Stimulated activated CD8-positive, alpha-beta memory T cell treated with anti-CD3 and anti-CD28 coated beads, Interleukin-4, amount 100 ng/mL, for 24 hours (primary cell): ENCODE data around the gene MCTS1.
"Not testable (repeated sequence)": the region's sequence is repeated elsewhere in the genome, so short reads cannot be mapped to it uniquely, and the experiment has no call there.

Experiments
- DNase-seq: peaks from one replicate; pipeline ENCODE4 v3.0.0-alpha.2; 2020; ENCODE audit warnings: low read depth

The MCTS1 gene, protein sequence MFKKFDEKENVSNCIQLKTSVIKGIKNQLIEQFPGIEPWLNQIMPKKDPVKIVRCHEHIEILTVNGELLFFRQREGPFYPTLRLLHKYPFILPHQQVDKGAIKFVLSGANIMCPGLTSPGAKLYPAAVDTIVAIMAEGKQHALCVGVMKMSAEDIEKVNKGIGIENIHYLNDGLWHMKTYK

DNA sequence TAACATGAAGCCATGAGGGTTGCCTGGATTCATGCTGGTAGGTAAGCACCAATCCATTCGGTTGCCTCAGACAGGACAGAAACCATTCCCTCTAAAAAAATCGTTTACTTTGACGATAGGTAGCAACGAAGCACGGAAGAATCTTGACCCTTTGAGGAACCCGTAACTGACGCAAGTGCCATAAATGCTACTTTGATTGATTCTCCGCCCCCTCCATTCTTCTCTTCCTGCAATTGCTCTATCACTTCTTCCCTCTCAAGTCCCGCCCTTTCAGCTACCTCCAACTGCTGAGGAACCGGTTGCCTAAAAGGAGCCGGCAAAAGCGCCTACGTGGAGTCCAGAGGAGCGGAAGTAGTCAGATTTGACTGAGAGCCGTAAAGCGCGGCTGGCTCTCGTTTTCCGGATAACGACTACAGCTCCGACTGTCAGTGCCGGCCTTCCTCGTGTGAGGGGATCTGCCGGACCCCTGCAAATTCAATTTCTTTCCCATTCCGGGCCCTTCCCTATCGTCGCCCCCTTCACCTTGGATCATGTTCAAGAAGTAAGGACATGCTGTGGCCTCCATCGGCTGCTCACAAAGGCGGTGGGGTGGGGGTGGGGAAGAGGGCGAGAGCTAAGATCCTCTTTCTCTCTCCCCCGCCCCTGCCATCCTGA is at the start of gene MCTS1:
TSS of gene MCTS1 (plus strand) at position 395 of the 654 bp plus-strand sequence. CDS start at position 531, 136 bp downstream.
- DNase-seq: peak; percentile 55

DNA sequence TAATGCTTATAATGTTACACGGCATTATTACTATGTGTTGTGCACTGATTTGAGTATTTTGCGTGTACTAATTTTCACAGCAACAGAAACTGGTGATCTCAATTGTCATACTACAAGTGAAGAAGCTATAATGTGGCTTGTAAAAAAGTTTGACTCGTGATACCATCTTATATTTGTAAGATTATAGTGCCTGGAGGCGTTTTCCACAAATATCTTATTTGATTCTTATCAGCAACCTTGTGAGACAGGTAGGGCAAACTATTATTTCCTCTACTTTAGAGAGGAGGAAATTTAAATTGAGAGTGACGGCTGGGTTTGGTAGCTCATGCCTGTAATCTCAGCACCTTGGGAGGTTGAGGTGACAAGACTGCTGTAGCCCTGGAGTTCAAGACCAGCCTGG is 47.6 kb upstream of the MCTS1 start:
- no peak for DNase-seq

DNA sequence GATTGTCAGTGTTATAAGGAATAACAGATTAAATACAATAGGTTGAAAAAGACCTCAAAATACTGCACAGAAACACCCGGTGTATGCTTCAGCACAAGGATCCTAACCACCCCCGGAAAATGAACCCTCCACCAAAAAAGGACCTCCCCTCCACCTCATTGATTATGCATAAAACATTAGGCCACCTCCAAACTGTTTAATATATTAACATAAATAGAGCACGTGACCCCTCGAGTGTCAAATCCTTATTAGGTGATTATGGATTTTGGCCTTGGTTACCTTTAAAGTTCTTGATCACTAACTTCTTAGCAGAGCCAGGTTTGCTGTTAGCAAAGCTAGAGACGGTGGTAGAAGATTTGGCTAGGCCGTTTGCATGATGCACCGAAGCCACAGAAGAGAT is 44.1 kb upstream of the MCTS1 start:
- no peak for DNase-seq

DNA sequence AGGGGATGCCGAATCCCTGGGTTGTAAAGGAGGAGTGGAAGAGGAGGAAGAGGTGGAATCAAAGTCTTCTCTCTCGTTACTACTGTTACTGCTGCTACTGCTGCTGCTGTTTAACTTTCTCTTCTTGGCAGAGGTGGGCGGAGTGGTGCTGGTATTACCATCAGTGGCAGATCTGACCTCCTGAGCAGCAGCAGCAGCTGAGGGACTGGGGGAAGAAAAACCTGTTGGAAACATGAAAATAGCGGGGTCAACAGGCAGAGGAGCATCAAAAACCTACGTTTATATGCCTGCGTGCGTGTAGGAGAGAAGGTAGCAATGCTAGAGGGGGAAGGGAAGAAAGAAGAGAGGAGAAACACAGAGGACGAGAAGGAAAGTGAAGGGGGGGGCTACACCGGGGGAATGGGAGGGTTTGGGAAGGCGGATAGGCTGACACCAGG is 43.5 kb upstream of the MCTS1 start:
- peak; percentile 9 for DNase-seq

DNA sequence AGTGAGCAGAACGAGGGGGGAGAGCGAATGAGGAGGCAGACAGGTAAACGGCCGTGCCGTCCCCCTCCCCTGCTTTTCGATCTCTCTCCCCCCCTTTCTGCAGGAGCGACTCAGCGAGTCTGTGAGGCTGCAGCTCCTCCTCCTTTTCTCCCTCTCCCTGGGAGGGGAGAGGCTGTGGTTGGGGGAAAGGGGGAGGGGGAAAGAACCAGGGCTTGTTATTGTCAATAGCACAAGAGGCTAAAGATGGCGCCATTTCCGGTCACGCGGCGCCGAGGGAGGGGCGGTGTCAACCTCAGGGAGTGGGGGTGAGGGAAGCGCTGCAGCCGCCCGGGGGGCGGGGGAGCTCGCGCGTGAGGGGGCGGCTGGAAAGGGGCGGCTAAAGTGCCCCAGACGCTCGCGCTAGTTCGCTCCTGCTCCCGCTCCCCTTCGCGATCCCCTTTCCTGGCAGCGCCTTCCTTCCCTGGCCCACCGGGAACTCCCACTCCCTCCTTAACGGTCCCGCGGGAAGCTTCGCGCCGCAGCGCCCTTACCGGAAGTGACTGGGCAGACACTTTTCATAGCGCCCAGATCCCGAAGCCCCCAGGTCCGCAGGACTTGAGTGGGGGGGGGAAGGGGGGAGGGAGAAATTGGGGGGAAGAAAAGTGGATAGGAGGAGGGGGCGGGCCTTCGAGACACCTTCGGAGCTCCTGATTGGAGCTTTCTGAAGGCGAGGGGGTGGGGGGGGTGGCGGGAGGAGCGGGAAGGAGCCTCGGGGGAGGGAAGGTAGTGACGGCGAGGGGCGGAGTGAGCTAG is 42.9 kb upstream of the MCTS1 start, which contains the start of gene CUL4B:
TSS of gene CUL4B (minus strand) at position 121 of the 792 bp plus-strand sequence. CDS start 324 bp downstream, outside the sequence.
- DNase-seq: peak; percentile 86

DNA sequence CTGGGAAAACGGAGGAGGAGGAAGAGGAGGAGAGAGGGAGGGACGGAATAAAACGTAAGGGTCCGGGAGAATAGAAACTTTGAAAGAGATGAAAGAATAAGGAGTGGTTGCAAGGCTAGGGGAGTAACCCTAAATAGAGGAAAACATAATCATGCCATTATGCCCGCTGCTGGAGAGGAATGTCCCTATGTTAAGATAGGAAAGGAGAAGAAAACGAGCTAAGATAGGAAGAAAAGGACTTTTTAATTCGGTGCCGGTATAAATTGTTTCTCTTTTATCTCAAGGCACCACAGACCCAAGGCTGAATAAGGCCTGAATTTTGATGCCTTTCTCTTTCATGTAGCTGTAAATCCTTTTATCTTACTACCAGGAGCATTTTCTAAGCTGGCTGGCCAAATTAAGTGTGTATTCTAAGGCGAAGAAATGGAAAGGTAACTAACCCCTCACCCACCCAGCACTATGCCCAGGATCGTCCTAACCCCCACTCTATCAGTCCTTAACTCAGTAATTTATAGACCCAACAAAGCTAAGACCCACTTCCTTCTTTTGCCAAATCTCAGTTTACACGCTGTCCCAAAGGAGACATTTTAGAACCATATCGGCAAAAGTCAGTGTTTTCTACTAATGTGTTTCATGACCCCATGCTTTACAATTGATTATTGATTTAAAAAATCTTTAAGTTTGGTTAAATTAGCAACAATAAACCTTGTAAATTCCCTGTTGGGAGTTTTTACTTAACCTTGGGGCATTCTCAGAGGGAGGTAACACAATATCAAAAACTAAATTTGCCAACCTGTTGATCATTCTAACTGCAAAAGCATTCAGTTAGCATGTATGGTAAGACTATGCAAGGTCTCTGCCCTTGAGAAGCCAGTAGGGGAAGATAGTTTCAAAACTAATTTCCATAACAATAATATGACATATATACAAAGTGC is 42.0 kb upstream of the MCTS1 start:
- no peak for DNase-seq

DNA sequence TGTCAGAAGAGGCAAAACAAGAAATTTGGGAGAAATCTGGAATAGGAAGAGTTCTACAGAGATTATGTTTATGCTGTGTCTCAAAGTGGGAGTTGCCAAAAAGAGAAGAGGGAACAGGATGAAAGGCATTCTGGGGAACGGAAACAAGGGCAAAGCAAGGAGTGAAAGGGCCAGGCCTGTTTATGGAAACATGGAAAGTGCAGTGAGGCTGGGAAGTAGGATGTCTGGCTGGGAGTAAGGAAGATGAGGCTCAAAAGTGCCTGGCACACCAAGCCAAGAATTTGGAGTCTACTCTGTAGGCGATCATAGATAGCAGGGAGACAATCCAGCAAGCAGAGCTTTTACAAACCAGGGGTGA is 41.4 kb upstream of the MCTS1 start:
- no peak for DNase-seq

DNA sequence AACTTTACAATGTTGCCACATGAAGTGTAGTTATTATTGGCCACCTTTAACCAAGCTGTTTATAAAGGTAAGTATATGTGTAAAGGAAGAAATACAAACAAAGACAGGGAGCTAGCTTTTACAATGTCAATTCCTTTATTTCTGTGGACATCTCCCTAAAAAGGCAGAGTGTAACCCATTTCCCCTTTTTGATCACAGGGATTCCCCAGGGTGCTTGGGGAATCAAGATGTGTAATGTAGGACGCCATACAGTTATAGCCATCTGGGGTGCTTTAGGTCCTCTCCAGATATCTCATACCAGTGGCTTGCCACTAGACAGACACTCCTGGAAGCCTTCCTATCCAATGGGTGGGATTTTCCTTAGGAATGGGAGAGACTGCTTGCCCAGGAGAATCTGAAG is 39.0 kb upstream of the MCTS1 start:
- no peak for DNase-seq

DNA sequence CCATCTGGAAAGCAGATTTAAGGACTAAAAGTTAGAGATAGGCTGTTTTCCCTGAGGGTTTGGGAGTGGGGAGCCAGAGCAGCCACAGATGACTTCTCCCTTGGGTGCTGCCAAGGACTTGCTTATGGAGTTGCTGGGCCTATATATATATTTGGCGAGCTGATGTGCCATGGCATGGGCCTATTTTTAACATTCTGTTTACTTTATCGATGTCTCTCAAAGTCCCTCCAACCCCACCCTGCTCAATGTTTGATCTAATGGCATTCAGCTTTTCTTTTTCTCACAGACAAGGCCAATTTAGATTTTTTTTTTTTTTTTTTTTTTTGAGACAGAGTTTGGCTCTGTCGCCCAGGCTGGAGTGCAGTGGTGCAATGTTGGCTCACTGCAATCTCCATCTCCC is 37.1 kb upstream of the MCTS1 start:
- DNase-seq: no peak

DNA sequence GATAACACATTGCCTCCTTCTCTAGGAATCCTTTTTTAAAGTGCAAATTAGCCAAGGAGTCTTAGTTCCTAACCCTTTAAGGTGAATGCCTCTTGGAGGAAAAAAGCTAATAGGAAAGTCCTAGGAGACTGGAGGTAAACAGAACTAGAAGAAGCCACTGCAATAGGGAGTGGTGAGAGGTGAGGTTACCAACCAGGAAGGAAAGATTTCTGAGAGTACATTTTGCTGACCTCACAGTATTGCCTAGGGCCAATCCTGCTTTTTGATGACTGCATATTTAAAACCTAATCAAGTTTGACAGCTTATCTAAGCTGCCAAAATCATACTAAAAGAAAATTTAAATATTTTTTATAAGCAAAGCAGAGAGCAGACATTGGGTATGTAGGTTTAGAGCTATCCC is 35.9 kb upstream of the MCTS1 start:
- no peak for DNase-seq

DNA sequence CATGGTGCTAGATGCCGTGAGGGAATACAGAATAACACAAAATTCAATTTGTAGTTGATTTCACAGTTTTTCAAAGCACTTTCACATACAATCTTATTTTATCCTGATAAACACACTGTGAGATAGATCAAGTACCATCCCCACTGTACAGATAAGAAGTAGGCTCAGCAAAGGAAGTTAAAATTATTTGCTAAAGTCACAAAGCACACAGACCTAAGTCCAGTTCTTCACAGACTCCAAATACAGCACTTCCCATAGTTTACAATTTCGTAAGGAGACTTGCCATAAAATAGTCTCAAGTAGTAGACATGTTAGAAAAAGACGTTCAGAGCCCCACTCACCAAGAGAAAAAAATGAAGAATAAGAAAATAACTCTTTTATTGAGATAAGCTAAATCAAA is 35.3 kb upstream of the MCTS1 start:
- no peak for DNase-seq

DNA sequence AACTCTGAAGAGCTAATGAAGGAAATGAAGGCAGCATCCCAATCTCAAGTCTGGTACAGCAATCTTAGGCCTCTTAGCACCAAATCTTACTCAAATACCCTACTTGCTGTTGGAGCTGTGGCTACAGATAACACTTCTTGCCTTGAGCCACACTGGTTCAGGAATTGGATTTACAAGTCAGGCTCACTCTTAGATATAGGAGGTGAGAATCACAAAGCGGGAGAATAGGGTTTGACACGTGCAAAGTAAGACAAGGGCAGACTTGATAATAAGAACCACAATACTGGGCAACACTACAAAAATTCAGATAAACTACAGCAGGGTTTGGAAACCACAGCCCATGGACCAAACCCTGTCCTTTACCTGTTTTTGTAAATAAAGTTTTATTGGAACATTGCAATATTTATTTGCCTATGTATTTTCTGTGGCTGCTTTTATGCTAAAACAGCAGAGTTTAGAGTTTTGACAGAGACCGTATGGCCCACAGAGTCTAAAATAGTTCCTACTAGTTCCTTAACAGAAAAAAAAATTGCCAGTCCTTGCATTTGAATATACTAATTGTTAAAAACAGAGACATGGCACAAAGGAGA is 33.8 kb upstream of the MCTS1 start:
- no peak for DNase-seq

DNA sequence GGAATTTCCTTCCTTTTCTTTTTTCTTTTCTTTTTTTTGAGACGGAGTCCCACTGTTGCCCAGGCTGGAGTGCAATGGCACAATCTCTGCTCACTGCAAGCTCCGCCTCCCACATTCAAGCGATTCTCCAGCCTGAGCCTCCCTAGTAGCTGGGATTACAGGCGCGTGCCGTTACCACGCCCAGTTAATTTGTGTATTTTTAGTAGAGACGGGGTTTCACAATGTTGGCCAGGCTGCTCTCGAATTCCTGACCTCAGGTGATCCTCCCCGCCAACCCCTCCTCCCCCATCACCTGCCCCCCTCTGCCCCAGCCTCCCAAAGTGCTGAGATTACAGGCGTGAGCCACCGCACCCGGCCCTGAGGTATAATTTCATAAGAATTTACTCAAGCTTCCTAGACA is 30.1 kb upstream of the MCTS1 start:
- DNase-seq: not testable (repeated sequence)

DNA sequence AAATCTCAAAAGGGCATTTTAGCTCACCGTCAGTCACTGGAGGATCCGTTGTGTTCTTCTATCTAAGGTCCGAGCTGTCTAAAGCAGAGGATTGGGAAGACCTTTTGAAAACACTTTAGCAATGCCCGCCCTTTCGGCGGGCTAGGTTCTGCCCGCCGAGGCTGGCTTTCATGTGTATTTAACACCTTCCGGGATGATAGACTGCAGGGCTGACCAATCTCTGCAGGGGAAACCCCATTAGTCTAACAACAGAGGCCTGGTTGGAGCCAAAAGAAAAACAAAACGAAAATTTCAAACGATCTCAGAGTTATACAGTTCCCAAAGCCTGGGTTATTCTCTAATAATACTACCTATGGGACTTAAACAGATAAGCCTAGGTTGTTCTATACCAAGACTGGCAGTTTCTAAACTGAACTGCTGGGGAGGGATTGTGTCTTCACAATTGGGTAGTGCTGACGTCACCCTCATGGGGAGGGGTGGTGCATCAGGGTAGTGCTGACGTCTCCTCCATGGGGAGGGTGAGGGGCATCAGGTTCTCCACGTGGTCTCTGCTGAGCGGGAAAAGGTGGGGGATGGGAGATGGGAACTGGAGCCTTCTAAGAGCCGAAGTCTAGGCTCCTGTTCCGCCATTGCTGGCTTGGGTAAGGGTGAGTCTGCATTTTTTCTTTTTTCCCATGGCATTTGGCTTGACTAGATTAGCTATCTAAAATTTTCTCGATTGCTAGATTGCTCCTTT is 28.4 kb upstream of the MCTS1 start:
- no peak for DNase-seq

DNA sequence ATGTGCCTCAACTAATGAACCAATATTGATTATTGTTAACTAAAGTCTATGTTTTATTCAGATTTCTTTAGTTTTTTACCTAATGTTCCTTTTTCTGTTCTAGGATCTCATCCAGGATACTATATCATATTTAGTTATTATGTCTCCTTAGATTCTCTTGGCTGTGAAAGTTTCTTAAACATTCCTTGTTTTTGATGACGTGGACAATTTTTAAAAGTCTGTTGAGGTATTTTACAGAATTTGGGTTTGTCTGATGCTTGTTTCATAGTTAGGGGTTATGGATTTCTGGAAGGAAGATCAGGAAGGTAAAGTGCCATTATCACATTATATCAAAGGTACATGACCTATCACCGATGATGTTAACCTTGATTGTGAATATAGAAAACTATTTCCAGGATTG is 18.2 kb upstream of the MCTS1 start:
- no peak for DNase-seq

DNA sequence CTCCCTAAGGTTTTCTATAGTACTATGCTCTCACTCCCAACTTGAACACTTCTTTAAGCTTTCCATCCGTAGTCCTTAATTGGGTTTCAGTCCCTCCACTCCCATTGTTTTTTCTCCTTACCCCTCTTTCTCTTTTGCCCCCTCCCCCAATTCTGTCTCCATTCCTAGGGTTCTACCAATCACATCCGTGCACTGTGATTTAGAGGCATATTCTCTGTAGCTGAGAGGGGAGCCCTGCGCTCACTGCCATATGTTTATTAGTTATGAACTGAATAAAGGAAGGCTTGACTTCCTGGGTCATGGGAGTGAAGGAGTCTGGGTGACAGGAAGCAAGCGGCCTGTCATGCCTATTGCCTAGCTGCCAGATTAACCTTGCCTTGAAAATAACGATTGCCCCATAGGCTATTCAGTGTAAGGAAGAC is 471 bp downstream of the MCTS1 start:
- no peak for DNase-seq

DNA sequence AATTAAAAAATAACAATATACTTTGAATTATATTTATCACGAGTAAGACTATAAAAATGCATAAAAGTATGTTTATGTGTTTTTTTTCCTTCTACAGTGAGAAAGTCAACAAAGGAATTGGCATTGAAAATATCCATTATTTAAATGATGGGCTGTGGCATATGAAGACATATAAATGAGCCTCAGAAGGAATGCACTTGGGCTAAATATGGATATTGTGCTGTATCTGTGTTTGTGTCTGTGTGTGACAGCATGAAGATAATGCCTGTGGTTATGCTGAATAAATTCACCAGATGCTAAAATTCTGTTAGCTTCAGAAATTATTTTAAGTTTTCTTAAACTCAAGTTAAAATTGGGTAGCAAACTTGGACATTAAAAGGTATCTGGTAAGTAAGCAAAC is 8.2 kb downstream of the MCTS1 start:
- no peak for DNase-seq

DNA sequence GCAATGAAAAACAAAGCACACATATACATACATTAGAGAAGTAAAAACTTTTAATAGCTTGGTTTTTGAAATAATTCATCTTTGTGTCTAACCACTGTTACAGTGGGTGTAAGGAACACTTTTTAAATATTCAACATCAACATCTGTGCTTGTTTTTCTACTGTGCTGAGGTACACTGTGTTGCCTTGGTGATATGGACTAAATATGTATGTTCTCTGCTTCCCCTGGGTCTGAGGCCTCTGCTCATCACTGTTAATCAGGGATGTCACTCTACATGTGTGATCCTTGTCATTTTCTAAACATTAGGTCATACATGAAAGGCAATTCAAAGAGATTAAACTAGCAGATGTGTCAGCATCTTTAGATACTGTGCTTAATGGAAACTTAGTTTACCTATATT is 10.9 kb downstream of the MCTS1 start:
- no peak for DNase-seq

DNA sequence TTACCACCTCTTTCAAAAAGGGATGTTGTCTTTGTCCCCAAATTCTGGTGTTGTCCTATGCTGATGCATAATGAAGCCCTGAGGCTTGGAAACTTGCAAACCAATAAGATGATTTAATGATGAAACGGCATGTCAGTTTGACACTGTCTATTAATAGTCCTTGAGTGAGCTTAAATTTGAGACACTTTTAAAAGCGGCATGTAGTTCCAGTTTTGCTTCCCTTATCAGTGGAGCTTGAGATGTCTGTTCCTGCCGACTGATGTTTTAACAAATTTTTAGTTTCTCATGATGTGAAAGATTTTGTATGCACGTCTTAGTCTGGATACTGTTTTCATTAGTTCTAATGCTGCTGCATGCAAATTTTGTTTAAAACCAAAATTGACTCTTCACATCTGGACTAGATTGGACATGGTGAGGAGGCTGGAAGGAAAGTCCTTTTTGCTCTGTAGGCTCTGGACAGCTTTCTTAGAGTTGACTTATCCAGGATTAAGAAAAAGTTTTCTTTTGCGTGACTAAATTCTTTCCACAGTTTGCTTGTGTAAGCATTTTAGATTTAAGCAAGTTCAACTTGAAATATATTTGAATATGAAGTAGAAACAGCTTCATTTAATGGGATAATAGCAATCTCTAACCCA is 14.2 kb downstream of the MCTS1 start:
- no peak for DNase-seq

DNA sequence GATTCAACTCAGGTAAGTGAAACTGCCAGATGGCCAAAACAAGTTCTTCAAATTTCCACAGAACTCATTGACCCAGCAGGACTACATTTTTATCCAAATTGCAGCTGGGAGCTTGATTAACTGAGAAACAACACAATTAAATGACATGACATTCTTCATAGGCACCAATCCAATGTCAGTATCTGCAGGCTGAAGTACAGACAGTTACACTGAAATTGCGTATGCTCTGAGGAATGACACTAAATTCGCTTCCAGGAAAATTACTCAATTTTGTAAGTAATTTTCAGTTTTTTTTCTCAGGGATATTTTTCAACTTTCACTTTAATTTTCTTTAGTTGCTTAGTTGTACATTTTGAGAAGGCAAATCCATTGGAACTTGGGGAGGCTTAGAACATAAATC is 21.5 kb downstream of the MCTS1 start:
- DNase-seq: no peak
